SH-SY5Y (cell line): Measurements from ENCODE around the gene ARHGAP15.

Experiments
- GATA2 ChIP-seq: IDR thresholded peaks from 2 replicates; pipeline ENCODE4 v1.6.1; 2011; ENCODE audit warnings: mild to moderate bottlenecking, low read depth, low read length
- GATA3 ChIP-seq: IDR thresholded peaks from 2 replicates; pipeline ENCODE4 v1.6.1; 2011; ENCODE audit warnings: low read depth, mild to moderate bottlenecking, low read length, moderate library complexity

GRCh38 chr2:143229952-143230351 lies 100.7 kb downstream of the ARHGAP15 start:
- TF ChIP-seq GATA2 (no peak), GATA3 (no peak)
